GM23338 (cell line): ENCODE measurements around the gene RAB22A. TPM values are rescaled to one million over a fixed set of nuclear protein-coding genes. Genes with fewer than 3 reads are reported as not detected.

Source experiments
- ATAC-seq: fragments of 200-7000 bp; cut with Tn5 transposase; 3 replicates; pipeline ENCODE4 v1.9.1; 2020
- DNase-seq: peaks from one replicate; pipeline ENCODE4 v3.0.0-alpha.2; 2015; ENCODE audit warnings: low spot score
- H2AFZ ChIP-seq: fragments of 200-600 bp; sonication (generic); 2 replicates; pipeline ENCODE4 v1.8.0; 2016; ENCODE audit warnings: antibody characterized with exemption, mild to moderate bottlenecking, moderate library complexity
- H3F3A ChIP-seq: fragments of 200-600 bp; sonication (generic); replicated peaks from 2 replicates; pipeline ENCODE4 v1.8.0; 2017; ENCODE audit warnings: antibody characterized with exemption, mixed run types, low read depth
- H3K27ac ChIP-seq: fragments of 200-600 bp; sonication (generic); 2 replicates; pipeline ENCODE4 v1.6.1; 2016; ENCODE audit warnings: low read depth
- H3K27me3 ChIP-seq: fragments of 200-600 bp; sonication (generic); 2 replicates; pipeline ENCODE4 v1.8.0; 2016; ENCODE audit warnings: mild to moderate bottlenecking, mixed run types, moderate library complexity; ENCODE audit not compliant: insufficient read depth
- H3K36me3 ChIP-seq: fragments of 200-600 bp; sonication (generic); 2 replicates; pipeline ENCODE4 v1.8.0; 2016; ENCODE audit warnings: mild to moderate bottlenecking; ENCODE audit not compliant: insufficient read depth
- H3K4me1 ChIP-seq: fragments of 200-600 bp; sonication (generic); 2 replicates; pipeline ENCODE4 v1.8.0; 2016; ENCODE audit warnings: mild to moderate bottlenecking, moderate library complexity; ENCODE audit not compliant: insufficient read depth
- H3K4me2 ChIP-seq: fragments of 200-600 bp; sonication (generic); 2 replicates; pipeline ENCODE4 v1.7.1; 2017; ENCODE audit warnings: mixed run types
- H3K4me3 ChIP-seq: fragments of 200-600 bp; sonication (generic); 2 replicates; pipeline ENCODE4 v1.6.1; 2016; ENCODE audit warnings: mixed run types
- H3K79me2 ChIP-seq: fragments of 200-600 bp; sonication (generic); replicated peaks from 2 replicates; pipeline ENCODE4 v1.8.0; 2017; ENCODE audit warnings: mild to moderate bottlenecking; ENCODE audit not compliant: insufficient read depth
- H3K9me2 ChIP-seq: fragments of 200-600 bp; sonication (generic); 2 replicates; pipeline ENCODE4 v1.8.0; 2017; ENCODE audit not compliant: insufficient read depth
- H4K20me1 ChIP-seq: fragments of 200-600 bp; sonication (generic); replicated peaks from 2 replicates; pipeline ENCODE4 v1.8.0; 2017; ENCODE audit warnings: mild to moderate bottlenecking; ENCODE audit not compliant: insufficient read depth
- H3K27ac Mint-ChIP-seq: 2 replicates; pipeline ENCODE4 v1.8.0; 2020; ENCODE audit warnings: inconsistent platforms, mild to moderate bottlenecking, moderate library complexity, mixed read lengths
- H3K27me3 Mint-ChIP-seq: 3 replicates; pipeline ENCODE4 v1.8.0; 2022; ENCODE audit warnings: low read depth, mild to moderate bottlenecking, moderate library complexity, mixed read lengths, inconsistent platforms; ENCODE audit not compliant: insufficient read depth, poor library complexity
- H3K36me3 Mint-ChIP-seq: 3 replicates; pipeline ENCODE4 v1.8.0; 2021; ENCODE audit warnings: low read depth, mild to moderate bottlenecking, inconsistent platforms, moderate library complexity, mixed read lengths
- H3K4me1 Mint-ChIP-seq: 3 replicates; pipeline ENCODE4 v1.8.0; 2020; ENCODE audit warnings: mild to moderate bottlenecking, inconsistent platforms, mixed read lengths
- H3K4me3 Mint-ChIP-seq: 3 replicates; pipeline ENCODE4 v1.8.0; 2021; ENCODE audit warnings: moderate library complexity, mild to moderate bottlenecking, inconsistent platforms, mixed read lengths
- H3K9me3 Mint-ChIP-seq: 3 replicates; pipeline ENCODE4 v1.8.0; 2020; ENCODE audit warnings: moderate library complexity, mild to moderate bottlenecking, inconsistent platforms, mixed read lengths
- JUNB ChIP-seq: IDR thresholded peaks from one replicate; pipeline ENCODE4 v1.6.1; 2016; ENCODE audit warnings: antibody characterized with exemption; ENCODE audit not compliant: unreplicated experiment
- STAT1 ChIP-seq: IDR thresholded peaks from one replicate; pipeline ENCODE4 v1.6.1; 2016; ENCODE audit warnings: antibody characterized with exemption; ENCODE audit not compliant: unreplicated experiment
- ZNF331 ChIP-seq: fragments of 250-450 bp; sonication (Bioruptor Pico); IDR thresholded peaks from 2 replicates; pipeline ENCODE4 v1.5.0; 2020; ENCODE audit warnings: low read depth, mild to moderate bottlenecking, moderate library complexity
- polyA plus RNA-seq: library from polyadenylated mRNA; unstranded; fragments of >200 nt; fragmentation: Nextera tagmentation; extraction: Ambion mirVana; gene quantifications from 2 replicates; pipeline ENCODE4 v1.2.1, GENCODE V29; 2016
- total RNA-seq: library from RNA; depleted of rRNA; stranded (reverse); fragments of >200 nt; shearing (Covaris generic); gene quantifications from 2 replicates; pipeline ENCODE4 v1.2.3, GENCODE V29; 2014
- TF ChIP-seq, protein P1 (sequence below): fragments of 250-450 bp; sonication (Bioruptor Pico); IDR thresholded peaks from 2 replicates; pipeline ENCODE4 v1.5.0; 2020; ENCODE audit warnings: mild to moderate bottlenecking, moderate library complexity
- TF ChIP-seq, protein P2 (sequence below), 2 experiments: fragments of 200-600 bp in 1 of 2; sonication (generic) in 1 of 2; conservative IDR thresholded peaks; 2 replicates each; pipeline versions ENCODE4 v1.5.1 to v1.6.1; 2016 to 2017; ENCODE audit warnings: antibody characterized with exemption in 2 of 2, low read depth in 2 of 2, mild to moderate bottlenecking in 2 of 2, moderate library complexity in 1 of 2

The RAB22A gene
- total and polyA plus RNA-seq, 2 experiments from 2014 or later = 3.3 to 6.8 TPM

GRCh38 chr20:58384821-58385220 is 75.3 kb downstream of the RAB22A start:
- Histone ChIP-seq H3F3A (peaks cover 4% of the 10 kb centered on the region; the same call in 1 of the 2 replicates), H3K4me2 (no peak overlapping the region), H3K27me3 (no peaks in the 10 kb centered on the region), H3K4me3 (no peak overlapping the region), H3K9me2 (no peaks in the 10 kb centered on the region), H3K4me1 (peaks cover 2% of the 10 kb centered on the region; the same call in 1 of the 2 replicates), H4K20me1 (no peaks in the 10 kb centered on the region), H2AFZ (no peak overlapping the region), H3K79me2 (peaks cover 4% of the 10 kb centered on the region), H3K36me3 (no peaks in the 10 kb centered on the region), H3K27ac (no peak overlapping the region)
- H3K27me3 Mint-ChIP-seq = peaks cover 3% of the 10 kb centered on the region
- no peak for TF ChIP-seq JUNB
- TF ChIP-seq ZNF331 (CRISPR knock-in tag) = no peak
- TF ChIP-seq, protein P1, sequence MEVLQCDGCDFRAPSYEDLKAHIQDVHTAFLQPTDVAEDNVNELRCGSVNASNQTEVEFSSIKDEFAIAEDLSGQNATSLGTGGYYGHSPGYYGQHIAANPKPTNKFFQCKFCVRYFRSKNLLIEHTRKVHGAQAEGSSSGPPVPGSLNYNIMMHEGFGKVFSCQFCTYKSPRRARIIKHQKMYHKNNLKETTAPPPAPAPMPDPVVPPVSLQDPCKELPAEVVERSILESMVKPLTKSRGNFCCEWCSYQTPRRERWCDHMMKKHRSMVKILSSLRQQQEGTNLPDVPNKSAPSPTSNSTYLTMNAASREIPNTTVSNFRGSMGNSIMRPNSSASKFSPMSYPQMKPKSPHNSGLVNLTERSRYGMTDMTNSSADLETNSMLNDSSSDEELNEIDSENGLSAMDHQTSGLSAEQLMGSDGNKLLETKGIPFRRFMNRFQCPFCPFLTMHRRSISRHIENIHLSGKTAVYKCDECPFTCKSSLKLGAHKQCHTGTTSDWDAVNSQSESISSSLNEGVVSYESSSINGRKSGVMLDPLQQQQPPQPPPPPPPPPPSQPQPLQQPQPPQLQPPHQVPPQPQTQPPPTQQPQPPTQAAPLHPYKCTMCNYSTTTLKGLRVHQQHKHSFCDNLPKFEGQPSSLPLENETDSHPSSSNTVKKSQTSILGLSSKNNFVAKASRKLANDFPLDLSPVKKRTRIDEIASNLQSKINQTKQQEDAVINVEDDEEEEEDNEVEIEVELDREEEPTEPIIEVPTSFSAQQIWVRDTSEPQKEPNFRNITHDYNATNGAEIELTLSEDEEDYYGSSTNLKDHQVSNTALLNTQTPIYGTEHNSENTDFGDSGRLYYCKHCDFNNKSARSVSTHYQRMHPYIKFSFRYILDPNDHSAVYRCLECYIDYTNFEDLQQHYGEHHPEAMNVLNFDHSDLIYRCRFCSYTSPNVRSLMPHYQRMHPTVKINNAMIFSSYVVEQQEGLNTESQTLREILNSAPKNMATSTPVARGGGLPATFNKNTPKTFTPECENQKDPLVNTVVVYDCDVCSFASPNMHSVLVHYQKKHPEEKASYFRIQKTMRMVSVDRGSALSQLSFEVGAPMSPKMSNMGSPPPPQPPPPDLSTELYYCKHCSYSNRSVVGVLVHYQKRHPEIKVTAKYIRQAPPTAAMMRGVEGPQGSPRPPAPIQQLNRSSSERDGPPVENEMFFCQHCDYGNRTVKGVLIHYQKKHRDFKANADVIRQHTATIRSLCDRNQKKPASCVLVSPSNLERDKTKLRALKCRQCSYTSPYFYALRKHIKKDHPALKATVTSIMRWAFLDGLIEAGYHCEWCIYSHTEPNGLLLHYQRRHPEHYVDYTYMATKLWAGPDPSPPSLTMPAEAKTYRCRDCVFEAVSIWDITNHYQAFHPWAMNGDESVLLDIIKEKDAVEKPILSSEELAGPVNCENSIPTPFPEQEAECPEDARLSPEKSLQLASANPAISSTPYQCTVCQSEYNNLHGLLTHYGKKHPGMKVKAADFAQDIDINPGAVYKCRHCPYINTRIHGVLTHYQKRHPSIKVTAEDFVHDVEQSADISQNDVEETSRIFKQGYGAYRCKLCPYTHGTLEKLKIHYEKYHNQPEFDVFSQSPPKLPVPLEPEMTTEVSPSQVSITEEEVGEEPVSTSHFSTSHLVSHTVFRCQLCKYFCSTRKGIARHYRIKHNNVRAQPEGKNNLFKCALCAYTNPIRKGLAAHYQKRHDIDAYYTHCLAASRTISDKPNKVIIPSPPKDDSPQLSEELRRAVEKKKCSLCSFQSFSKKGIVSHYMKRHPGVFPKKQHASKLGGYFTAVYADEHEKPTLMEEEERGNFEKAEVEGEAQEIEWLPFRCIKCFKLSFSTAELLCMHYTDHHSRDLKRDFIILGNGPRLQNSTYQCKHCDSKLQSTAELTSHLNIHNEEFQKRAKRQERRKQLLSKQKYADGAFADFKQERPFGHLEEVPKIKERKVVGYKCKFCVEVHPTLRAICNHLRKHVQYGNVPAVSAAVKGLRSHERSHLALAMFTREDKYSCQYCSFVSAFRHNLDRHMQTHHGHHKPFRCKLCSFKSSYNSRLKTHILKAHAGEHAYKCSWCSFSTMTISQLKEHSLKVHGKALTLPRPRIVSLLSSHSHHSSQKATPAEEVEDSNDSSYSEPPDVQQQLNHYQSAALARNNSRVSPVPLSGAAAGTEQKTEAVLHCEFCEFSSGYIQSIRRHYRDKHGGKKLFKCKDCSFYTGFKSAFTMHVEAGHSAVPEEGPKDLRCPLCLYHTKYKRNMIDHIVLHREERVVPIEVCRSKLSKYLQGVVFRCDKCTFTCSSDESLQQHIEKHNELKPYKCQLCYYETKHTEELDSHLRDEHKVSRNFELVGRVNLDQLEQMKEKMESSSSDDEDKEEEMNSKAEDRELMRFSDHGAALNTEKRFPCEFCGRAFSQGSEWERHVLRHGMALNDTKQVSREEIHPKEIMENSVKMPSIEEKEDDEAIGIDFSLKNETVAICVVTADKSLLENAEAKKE = no peak
- TF ChIP-seq STAT1 = no peak
- TF ChIP-seq, protein P2, sequence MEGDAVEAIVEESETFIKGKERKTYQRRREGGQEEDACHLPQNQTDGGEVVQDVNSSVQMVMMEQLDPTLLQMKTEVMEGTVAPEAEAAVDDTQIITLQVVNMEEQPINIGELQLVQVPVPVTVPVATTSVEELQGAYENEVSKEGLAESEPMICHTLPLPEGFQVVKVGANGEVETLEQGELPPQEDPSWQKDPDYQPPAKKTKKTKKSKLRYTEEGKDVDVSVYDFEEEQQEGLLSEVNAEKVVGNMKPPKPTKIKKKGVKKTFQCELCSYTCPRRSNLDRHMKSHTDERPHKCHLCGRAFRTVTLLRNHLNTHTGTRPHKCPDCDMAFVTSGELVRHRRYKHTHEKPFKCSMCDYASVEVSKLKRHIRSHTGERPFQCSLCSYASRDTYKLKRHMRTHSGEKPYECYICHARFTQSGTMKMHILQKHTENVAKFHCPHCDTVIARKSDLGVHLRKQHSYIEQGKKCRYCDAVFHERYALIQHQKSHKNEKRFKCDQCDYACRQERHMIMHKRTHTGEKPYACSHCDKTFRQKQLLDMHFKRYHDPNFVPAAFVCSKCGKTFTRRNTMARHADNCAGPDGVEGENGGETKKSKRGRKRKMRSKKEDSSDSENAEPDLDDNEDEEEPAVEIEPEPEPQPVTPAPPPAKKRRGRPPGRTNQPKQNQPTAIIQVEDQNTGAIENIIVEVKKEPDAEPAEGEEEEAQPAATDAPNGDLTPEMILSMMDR (conservative IDR thresholded peaks at IDR 0.05; ENCODE audit: low read depth in 2 of 2) = no peak
- ATAC-seq = no peak
- peaks cover 2% of the 10 kb centered on the region; the same call in 1 of the 3 replicates for H3K4me1 Mint-ChIP-seq
- peaks cover 25% of the 10 kb centered on the region for H3K9me3 Mint-ChIP-seq
- no peak overlapping the region for H3K4me3 Mint-ChIP-seq
- no peak overlapping the region for H3K27ac Mint-ChIP-seq
- DNase-seq = no peak
- H3K36me3 Mint-ChIP-seq = peaks cover 15% of the 10 kb centered on the region
